Lower leg skin (tissue), 4 donors: Measurements from ENCODE around the gene PCED1B. TPM values are rescaled to one million over a fixed set of nuclear protein-coding genes. Genes with fewer than 3 reads are reported as not detected.

Experiments used
- DNase-seq, 2 donors: peaks; one replicate each; pipeline ENCODE4 v3.0.0-alpha.2; 2019; ENCODE audit warnings: low spot score in 2 of 2
- H3K4me3 ChIP-seq: fragments of 200-600 bp; sonication (generic); 2 replicates; pipeline ENCODE4 v1.5.1; 2017; ENCODE audit warnings: mild to moderate bottlenecking, low read depth; ENCODE audit not compliant: poor library complexity, severe bottlenecking
- CTCF ChIP-seq, 3 donors: fragments of 450-650 bp; IDR thresholded peaks; one replicate each; pipeline ENCODE4 v1.5.1; 2016; ENCODE audit warnings: antibody characterized with exemption in 3 of 3, mild to moderate bottlenecking in 3 of 3, moderate library complexity in 2 of 3
- POLR2A ChIP-seq, 2 donors: fragments of 450-650 bp; IDR thresholded peaks; one replicate each; pipeline ENCODE4 v1.6.1; 2016 to 2017; ENCODE audit warnings: antibody characterized with exemption in 2 of 2, mild to moderate bottlenecking in 1 of 2, moderate library complexity in 1 of 2
- WGBS, 2 donors: methylation state at CpG; one replicate each; pipeline ENCODE4 v1.1.5; 2018; 5-methylcytosine and 5-hydroxymethylcytosine counted together
- intact Hi-C: fragments of 100-400 bp; cut with DNase I; formaldehyde crosslinking; loops from one replicate; pipeline ENCODE4 v1.15.0; 2023; ENCODE audit warnings: low total_unique reads
- total RNA-seq, 4 donors: library from RNA; depleted of rRNA; stranded (reverse); fragments of >200 nt; gene quantifications; one replicate each; pipeline ENCODE4 v1.1.0, GENCODE V29; 2016

PCED1B gene
- total RNA-seq, 4 donors from 2014 or later, result 0.23 to 3.0 (median 0.73) TPM

GRCh38 chr12:47184229-47184628 is 104.8 kb downstream of the PCED1B start:
- no peak for DNase-seq
- 34 to 51% methylated on average over 3 of the region's 3 CpGs for WGBS, 2 donors
- intact Hi-C loops, result no loop called here

GRCh38 chr12:47184813-47185212 is 105.4 kb downstream of the PCED1B start:
- intact Hi-C loops, result no loop called here
- DNase-seq, result no peak
- no peak overlapping the region for H3K4me3 ChIP-seq
- TF ChIP-seq POLR2A (IDR thresholded peaks at IDR 0.05), result no peak

More at GRCh38 chr12:47184229-47184628, 104.8 kb downstream of the PCED1B start:
- TF ChIP-seq CTCF (IDR thresholded peaks at IDR 0.05), result no peak
- no peak for TF ChIP-seq POLR2A (IDR thresholded peaks at IDR 0.05)
- no peak overlapping the region for H3K4me3 ChIP-seq

- no peak overlapping the region for H3K4me3 ChIP-seq
- TF ChIP-seq CTCF (IDR thresholded peaks at IDR 0.05), result no peak
- no peak for TF ChIP-seq POLR2A (IDR thresholded peaks at IDR 0.05)
- WGBS, 2 donors, result 83 to 96% methylated on average over 2 of the region's 2 CpGs
- intact Hi-C loops, result no loop called here
- DNase-seq, result no peak
Measured at GRCh38 chr12:47186246-47186645, 106.8 kb downstream of the PCED1B start.

GRCh38 chr12:47188576-47189441 is 109.4 kb downstream of the PCED1B start:
- H3K4me3 ChIP-seq, result no peak overlapping the region
- TF ChIP-seq POLR2A (IDR thresholded peaks at IDR 0.05), result no peak
- TF ChIP-seq CTCF (IDR thresholded peaks at IDR 0.05), result no peak
- WGBS, 2 donors, result 63 to 72% methylated on average over 6 of the region's 6 CpGs
- no peak for DNase-seq
- intact Hi-C loops, result no loop called here

GRCh38 chr12:47189728-47190127 is 110.3 kb downstream of the PCED1B start:
- no peak for TF ChIP-seq POLR2A (IDR thresholded peaks at IDR 0.05)
- no peak for TF ChIP-seq CTCF (IDR thresholded peaks at IDR 0.05)
- 73 to 87% methylated on average over 3 of the region's 3 CpGs for WGBS, 2 donors
- intact Hi-C loops, result no loop called here
- H3K4me3 ChIP-seq, result no peak overlapping the region
- no peak for DNase-seq

GRCh38 chr12:47190271-47190750 is 110.9 kb downstream of the PCED1B start:
- 66 to 75% methylated on average over 3 of the region's 3 CpGs for WGBS, 2 donors
- intact Hi-C loops, result no loop called here

More at GRCh38 chr12:47190271-47190750, 110.9 kb downstream of the PCED1B start:
- H3K4me3 ChIP-seq, result no peak overlapping the region
- TF ChIP-seq CTCF (IDR thresholded peaks at IDR 0.05) (no peak), POLR2A (IDR thresholded peaks at IDR 0.05) (no peak)
- DNase-seq, result no peak
